ENCODE data around the gene UBAC1. TPM values are rescaled to one million over a fixed set of nuclear protein-coding genes. Genes with fewer than 3 reads are reported as not detected.

The UBAC1 gene
- total RNA-seq, 1 experiment from 2014 or later = 54.8 TPM

- TF ChIP-seq CTCF (IDR thresholded peaks at IDR 0.05 in 2 of 3, conservative IDR thresholded peaks at IDR 0.05 in 1 of 3; ENCODE audit: borderline replicate concordance in 1 of 3, insufficient read depth in 1 of 3, low read depth in 2 of 3, low read length in 2 of 3) (no peak), CBX3 (IDR thresholded peaks at IDR 0.05; ENCODE audit: low read depth) (no peak), SP1 (IDR thresholded peaks at IDR 0.05; ENCODE audit: low read depth) (no peak), ZBTB33 (IDR thresholded peaks at IDR 0.05; ENCODE audit: extremely low read depth, insufficient replicate concordance, low read length) (no peak)
Observed at GRCh38 chr9:135970128-135970815, 9.1 kb upstream of the UBAC1 start (continued).

- intact Hi-C loops (cut with micrococcal nuclease) = loop anchor here (5.0 to 10.0 kb wide), 5 partner anchors 168 to 884 kb away; partner anchors contain the start of gene OLFM1
- no peak for ATAC-seq
- H3K27me3 ChIP-seq (ENCODE audit: insufficient read depth, low read length) = peaks cover 4% of the 10 kb centered on the region; the same call in 1 of the 2 replicates
- TF ChIP-seq ZFX (IDR thresholded peaks at IDR 0.05) = no peak
- TF ChIP-seq EZH2phosphoT487 (IDR thresholded peaks at IDR 0.05; ENCODE audit: borderline replicate concordance) = no peak
- TF ChIP-seq POLR2A (IDR thresholded peaks at IDR 0.05; ENCODE audit: borderline replicate concordance, extremely low read depth, insufficient read depth, insufficient read length) = no peak
- TF ChIP-seq EGR1 (IDR thresholded peaks at IDR 0.05; ENCODE audit: low read depth) = no peak
- TF ChIP-seq CTCF (IDR thresholded peaks at IDR 0.05 in 2 of 3, conservative IDR thresholded peaks at IDR 0.05 in 1 of 3; ENCODE audit: borderline replicate concordance in 1 of 3, insufficient read depth in 1 of 3, low read depth in 2 of 3, low read length in 2 of 3) = no peak
- no peak for TF ChIP-seq SRF (IDR thresholded peaks at IDR 0.05; ENCODE audit: low read depth)
- no peak for TF ChIP-seq ATF3 (IDR thresholded peaks at IDR 0.05)
- no peak for TF ChIP-seq SP1 (IDR thresholded peaks at IDR 0.05; ENCODE audit: low read depth)
- TF ChIP-seq SIN3A (IDR thresholded peaks at IDR 0.05; ENCODE audit: low read depth) = no peak
- no peak for TF ChIP-seq CEBPB (IDR thresholded peaks at IDR 0.05; ENCODE audit: low read depth)
- no peak for TF ChIP-seq EZH2 (IDR thresholded peaks at IDR 0.05)
- no peak for TF ChIP-seq POLR2AphosphoS5 (IDR thresholded peaks at IDR 0.05; ENCODE audit: low read depth, low read length)
Observed at GRCh38 chr9:135969064-135969683, 8.0 kb upstream of the UBAC1 start.

More at GRCh38 chr9:135969064-135969683, 8.0 kb upstream of the UBAC1 start:
- no peak overlapping the region for H2AFZ ChIP-seq (ENCODE audit: low read depth, low read length, poor library complexity, severe bottlenecking)
- ChIA-PET CTCF (interaction anchor here (1.0 to 3.9 kb wide), 3 partner anchors 8 to 153 kb away, joined by 3 to 40 read pairs (median 3); partner anchors contain the start of gene UBAC1), RAD21 (ENCODE audit: low non-redundant PET in 1 of 2, low total read pairs in 2 of 2, uncharacterized antibody in 2 of 2, unreplicated experiment in 2 of 2) (interaction anchor here in 1 of 2 experiments (1.0 kb wide), 1 partner anchor 153 kb away, joined by 3 read pairs; no protein-coding TSS in a partner anchor), POLR2A (no interaction called here)
- no peak overlapping the region for H3K4me3 ChIP-seq (replicated peaks in 1 of 2; ENCODE audit: low read depth in 1 of 2, low read length in 2 of 2)
- H3K4me2 ChIP-seq (ENCODE audit: low read length) = no peak overlapping the region
- H3K9ac ChIP-seq (ENCODE audit: low read length) = no peak overlapping the region
- no peaks in the 10 kb centered on the region for H3K36me3 ChIP-seq (ENCODE audit: control insufficient read depth in 1 of 2, insufficient read depth in 2 of 2, low read length in 2 of 2)
- H3K9me2 ChIP-seq (ENCODE audit: insufficient read depth) = no peaks in the 10 kb centered on the region
- H3K27ac ChIP-seq (ENCODE audit: low read depth, low read length) = no peak overlapping the region
- DNase-seq (ENCODE audit: low read depth, low spot score) = no peak
- no peaks in the 10 kb centered on the region for H3K79me2 ChIP-seq (ENCODE audit: insufficient read depth, low read length)
- BruUV-seq (replicated peaks) = no TSS peak
- H4K20me1 ChIP-seq (ENCODE audit: insufficient read depth) = no peaks in the 10 kb centered on the region
- no peaks in the 10 kb centered on the region for H3K9me3 ChIP-seq (ENCODE audit: control insufficient read depth in 1 of 2, insufficient read depth in 1 of 2, low read depth in 1 of 2, low read length in 2 of 2)
- H3K4me1 ChIP-seq (ENCODE audit: control insufficient read depth in 1 of 2, insufficient read depth in 2 of 2, low read length in 2 of 2) = peaks cover 0 to 3% of the 10 kb centered on the region in 2 experiments; a peak in 1 of 4 replicates
